Stimulated activated memory B cell treated with anti-CD40 and anti-IgM and Interleukin-4, amounts not matched to agents 10 μg/mL and 1 μg/mL and 100 μg/mL, for 72 hours (primary cell): Measurements from ENCODE around the gene CEP70.
"Not testable (repeated sequence)": the region's sequence is repeated elsewhere in the genome, so short reads cannot be mapped to it uniquely, and the experiment has no call there.

Experiments used
- ATAC-seq: fragments of 150-1000 bp; cut with Tn5 transposase; 2 replicates; pipeline ENCODE4 v1.10.0; 2021
- H3K27ac Mint-ChIP-seq: one replicate; pipeline ENCODE4 v1.8.0; 2022; ENCODE audit warnings: mild to moderate bottlenecking, mixed read lengths
- H3K27me3 Mint-ChIP-seq: one replicate; pipeline ENCODE4 v1.8.0; 2022; ENCODE audit warnings: mixed read lengths
- H3K36me3 Mint-ChIP-seq: one replicate; pipeline ENCODE4 v1.8.0; 2022; ENCODE audit warnings: mixed read lengths
- H3K4me1 Mint-ChIP-seq: one replicate; pipeline ENCODE4 v1.8.0; 2022; ENCODE audit warnings: mixed read lengths
- H3K4me3 Mint-ChIP-seq: one replicate; pipeline ENCODE4 v1.8.0; 2022; ENCODE audit warnings: mild to moderate bottlenecking, moderate library complexity, mixed read lengths
- H3K9me3 Mint-ChIP-seq: one replicate; pipeline ENCODE4 v1.8.0; 2022; ENCODE audit warnings: mixed read lengths

The CEP70 gene

DNA sequence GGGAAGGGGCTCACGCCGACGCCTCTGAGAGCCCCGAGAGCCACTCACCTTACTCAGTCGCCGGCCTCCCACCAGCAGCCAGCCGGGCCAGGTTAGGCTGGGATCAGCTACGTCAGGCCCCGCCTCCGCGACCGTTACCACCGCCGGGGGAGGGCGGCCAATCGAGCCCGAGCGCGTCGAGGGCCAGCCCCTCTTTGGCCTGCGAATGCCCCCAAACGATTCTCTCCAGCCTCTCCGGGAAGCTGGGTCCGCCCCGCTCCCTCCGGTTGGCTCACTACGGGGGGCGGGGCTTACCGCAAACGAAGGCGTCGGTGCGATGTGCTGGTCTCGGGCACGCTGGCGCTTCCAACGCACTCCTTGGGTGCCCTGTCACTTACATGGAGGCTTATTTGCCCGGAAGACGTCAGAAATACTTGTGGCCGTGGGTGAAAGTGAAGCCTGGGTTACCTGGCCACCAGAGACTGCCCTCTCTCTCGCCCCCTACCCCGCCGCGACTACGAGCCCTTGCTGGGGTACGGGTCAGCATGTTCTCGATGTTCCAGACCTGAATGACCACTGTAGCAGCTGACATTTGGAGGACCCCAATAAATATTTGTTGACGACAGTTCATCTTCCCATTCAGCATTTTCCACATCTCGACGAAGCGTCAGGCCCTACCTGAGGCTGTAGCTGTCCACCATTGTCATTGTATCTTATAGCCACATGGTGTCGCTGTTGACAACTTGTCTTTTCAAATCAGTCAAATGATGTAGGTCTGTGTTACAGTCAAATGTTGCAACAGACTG lies at the start of gene CEP70:
Gene CEP70, minus strand, starts transcription at position 111 of the 785 bp plus-strand sequence. CDS start 21,333 bp downstream, outside the sequence.
- H3K4me1 Mint-ChIP-seq = peaks cover 14% of the 10 kb centered on the region
- H3K4me3 Mint-ChIP-seq = peak within 1 kb of the TSS; percentile 99
- H3K36me3 Mint-ChIP-seq = no peaks in the 10 kb centered on the region
- no peaks in the 10 kb centered on the region for H3K9me3 Mint-ChIP-seq
- ATAC-seq = peak; percentile 97
- no peaks in the 10 kb centered on the region for H3K27me3 Mint-ChIP-seq
- H3K27ac Mint-ChIP-seq = peak within 1 kb of the TSS; percentile 92

DNA sequence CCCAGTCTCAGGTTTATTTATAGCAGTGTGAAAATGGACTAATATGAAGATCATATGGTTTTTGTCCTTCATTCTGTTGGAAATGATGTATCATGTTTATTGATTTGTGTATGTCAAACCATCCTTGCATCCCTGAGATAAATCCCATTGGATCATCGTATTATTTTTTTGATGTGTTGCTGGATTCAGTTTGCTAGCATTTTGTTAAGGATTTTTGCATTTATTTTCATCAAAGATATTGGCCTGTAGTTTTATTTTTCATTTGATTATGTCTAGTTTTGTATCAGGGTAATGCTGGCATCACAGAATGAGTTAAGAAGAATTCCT lies 48.8 kb upstream of the CEP70 start:
- Mint-ChIP-seq H3K27me3 (no peaks in the 10 kb centered on the region), H3K9me3 (peaks cover 48% of the 10 kb centered on the region), H3K27ac (no peak overlapping the region), H3K4me3 (no peak overlapping the region), H3K4me1 (no peaks in the 10 kb centered on the region), H3K36me3 (peaks cover 29% of the 10 kb centered on the region)
- no peak for ATAC-seq

DNA sequence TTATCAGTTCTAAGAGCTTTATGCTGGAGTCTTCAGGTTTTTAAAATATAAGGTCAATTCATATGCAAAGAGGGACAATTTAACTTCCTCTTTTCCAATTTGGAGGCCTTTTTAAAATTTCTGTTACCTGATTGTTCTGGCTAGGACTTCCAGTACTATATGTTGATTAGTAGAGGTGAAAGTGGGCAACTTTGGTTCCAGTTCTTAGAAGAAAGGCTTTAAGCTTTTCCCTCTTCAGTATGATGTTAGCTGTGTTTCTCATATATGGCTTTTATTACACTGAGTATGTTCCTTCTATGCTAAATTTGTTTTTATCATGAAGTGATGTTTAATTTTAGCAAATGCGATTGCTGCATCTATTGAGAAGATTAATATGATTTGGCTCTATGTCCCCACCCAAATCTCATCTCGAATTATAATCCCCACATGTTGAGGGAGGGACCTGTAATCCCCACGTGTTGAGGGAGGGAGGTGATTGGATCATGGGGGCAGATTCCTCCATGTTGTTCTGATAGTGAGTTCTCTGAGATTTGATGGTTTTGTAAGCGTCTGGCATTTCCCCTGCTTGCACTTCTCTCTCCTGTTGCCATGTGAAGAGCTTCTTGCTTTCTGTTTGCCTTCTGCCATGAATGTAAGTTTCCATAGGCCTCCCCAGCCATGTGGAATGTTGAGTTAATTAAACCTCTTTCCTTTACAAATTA lies 48.3 kb upstream of the CEP70 start:
- no peaks in the 10 kb centered on the region for H3K27me3 Mint-ChIP-seq
- peaks cover 30% of the 10 kb centered on the region for H3K36me3 Mint-ChIP-seq
- peaks cover 49% of the 10 kb centered on the region for H3K9me3 Mint-ChIP-seq
- H3K4me1 Mint-ChIP-seq = no peaks in the 10 kb centered on the region
- no peak overlapping the region for H3K4me3 Mint-ChIP-seq
- H3K27ac Mint-ChIP-seq = no peak overlapping the region
- no peak for ATAC-seq

- Mint-ChIP-seq H3K27ac (no peak overlapping the region), H3K4me1 (no peaks in the 10 kb centered on the region), H3K9me3 (peaks cover 43% of the 10 kb centered on the region), H3K4me3 (no peak overlapping the region), H3K27me3 (no peaks in the 10 kb centered on the region), H3K36me3 (peaks cover 22% of the 10 kb centered on the region)
- no peak for ATAC-seq
Measured at GRCh38 chr3:138640537-138640936, 46.5 kb upstream of the CEP70 start.

DNA sequence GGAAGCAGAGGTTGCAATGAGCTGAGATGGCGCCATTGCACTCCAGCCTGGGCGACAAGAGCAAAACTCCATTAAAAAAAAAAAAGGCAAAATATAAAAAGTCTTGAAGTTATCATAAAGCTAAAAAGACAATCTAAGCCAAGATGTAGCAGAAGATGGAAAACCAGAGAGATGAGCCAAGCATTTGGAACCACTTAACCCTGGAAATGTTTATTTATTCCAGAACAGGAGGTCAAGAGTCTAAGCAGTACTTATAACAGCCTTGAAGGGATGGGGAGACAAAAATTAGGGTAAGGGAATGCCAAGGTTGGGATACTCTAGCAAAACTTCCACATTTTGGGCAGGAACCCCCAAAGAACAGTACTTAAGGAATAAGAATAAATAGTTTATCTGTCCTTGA lies 44.6 kb upstream of the CEP70 start:
- no peak overlapping the region for H3K4me3 Mint-ChIP-seq
- peaks cover 19% of the 10 kb centered on the region for H3K36me3 Mint-ChIP-seq
- no peak overlapping the region for H3K27ac Mint-ChIP-seq
- peaks cover 29% of the 10 kb centered on the region for H3K9me3 Mint-ChIP-seq
- no peak for ATAC-seq
- H3K27me3 Mint-ChIP-seq = no peaks in the 10 kb centered on the region
- no peaks in the 10 kb centered on the region for H3K4me1 Mint-ChIP-seq

DNA sequence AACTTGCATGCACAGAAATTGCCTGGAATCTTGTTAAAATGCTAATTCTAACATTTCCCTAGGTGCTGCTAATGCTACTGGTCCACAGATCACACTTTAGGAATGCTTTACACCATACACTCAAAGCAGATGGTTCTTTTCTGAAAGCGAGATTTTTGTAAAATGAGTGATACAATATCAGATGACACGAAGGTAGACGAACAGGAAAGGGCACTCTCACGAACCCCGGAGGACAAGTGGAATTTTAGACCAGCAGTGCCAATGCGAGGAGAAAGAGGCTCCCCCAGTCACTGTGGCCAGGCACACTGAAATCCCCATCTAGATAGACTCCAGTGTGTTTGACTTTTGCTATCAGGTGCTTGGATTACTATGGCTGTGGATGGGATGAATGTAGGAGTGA lies 35.5 kb upstream of the CEP70 start:
- Mint-ChIP-seq H3K4me3 (no peak overlapping the region), H3K4me1 (no peaks in the 10 kb centered on the region), H3K9me3 (no peaks in the 10 kb centered on the region), H3K36me3 (peaks cover 55% of the 10 kb centered on the region), H3K27ac (no peak overlapping the region), H3K27me3 (no peaks in the 10 kb centered on the region)
- ATAC-seq = no peak

- H3K27ac Mint-ChIP-seq = no peak overlapping the region
- H3K4me1 Mint-ChIP-seq = no peaks in the 10 kb centered on the region
- H3K9me3 Mint-ChIP-seq = no peaks in the 10 kb centered on the region
- H3K4me3 Mint-ChIP-seq = no peak overlapping the region
- no peaks in the 10 kb centered on the region for H3K27me3 Mint-ChIP-seq
- H3K36me3 Mint-ChIP-seq = peaks cover 69% of the 10 kb centered on the region
- ATAC-seq = no peak
Measured at GRCh38 chr3:138625707-138626365, 31.8 kb upstream of the CEP70 start.

DNA sequence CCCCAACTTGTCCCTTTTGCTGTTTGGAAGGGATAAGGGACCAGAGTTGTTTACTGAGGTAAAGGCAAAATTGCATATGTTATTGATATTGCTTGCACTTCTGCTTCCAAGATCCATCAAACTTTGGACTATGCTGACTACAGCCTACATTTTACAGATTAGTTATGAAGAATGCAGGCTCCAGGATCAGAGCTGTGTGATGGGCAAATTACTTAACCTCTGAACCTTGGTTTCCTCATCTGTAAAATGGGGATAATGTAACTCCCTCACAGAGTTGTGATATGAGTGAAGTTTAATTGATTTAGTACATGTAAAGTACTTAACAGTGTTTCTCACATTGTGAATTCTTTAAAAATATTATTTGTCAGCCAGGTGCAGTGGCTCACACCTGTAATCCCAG lies 30.5 kb upstream of the CEP70 start:
- no peak overlapping the region for H3K4me3 Mint-ChIP-seq
- H3K36me3 Mint-ChIP-seq = peaks cover 62% of the 10 kb centered on the region
- ATAC-seq = no peak
- no peaks in the 10 kb centered on the region for H3K9me3 Mint-ChIP-seq
- H3K27me3 Mint-ChIP-seq = no peaks in the 10 kb centered on the region
- H3K4me1 Mint-ChIP-seq = no peaks in the 10 kb centered on the region
- no peak overlapping the region for H3K27ac Mint-ChIP-seq

- peaks cover 7% of the 10 kb centered on the region for H3K4me1 Mint-ChIP-seq
- no peak for ATAC-seq
- no peaks in the 10 kb centered on the region for H3K27me3 Mint-ChIP-seq
- H3K4me3 Mint-ChIP-seq = no peak overlapping the region
- H3K36me3 Mint-ChIP-seq = peaks cover 37% of the 10 kb centered on the region
- H3K27ac Mint-ChIP-seq = no peak overlapping the region
- H3K9me3 Mint-ChIP-seq = no peaks in the 10 kb centered on the region
Measured at GRCh38 chr3:138620431-138620830, 26.4 kb upstream of the CEP70 start.

DNA sequence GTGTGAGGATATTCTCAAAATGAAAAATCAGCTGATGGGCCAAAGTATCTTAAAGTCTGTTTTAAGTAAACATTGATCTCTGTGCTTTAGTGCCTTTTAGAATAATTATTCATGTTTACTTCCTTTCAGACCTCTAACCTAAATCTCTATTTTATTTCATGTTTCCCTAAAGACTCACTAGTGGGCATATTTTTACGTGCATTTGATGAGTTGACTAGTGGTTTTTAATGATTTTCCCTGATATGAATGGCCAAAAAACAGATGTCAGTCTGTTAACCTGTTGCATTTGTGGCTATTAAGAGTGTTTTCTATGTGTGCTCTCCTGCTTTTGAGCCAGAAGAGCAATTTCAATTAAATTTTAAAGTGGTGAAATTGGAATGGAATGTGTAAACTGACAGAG lies 21.4 kb upstream of the CEP70 start:
- H3K36me3 Mint-ChIP-seq = peaks cover 6% of the 10 kb centered on the region
- H3K4me1 Mint-ChIP-seq = peaks cover 8% of the 10 kb centered on the region
- H3K9me3 Mint-ChIP-seq = no peaks in the 10 kb centered on the region
- ATAC-seq = no peak
- H3K4me3 Mint-ChIP-seq = no peak overlapping the region
- H3K27ac Mint-ChIP-seq = no peak overlapping the region
- H3K27me3 Mint-ChIP-seq = no peaks in the 10 kb centered on the region

- peaks cover 6% of the 10 kb centered on the region for H3K36me3 Mint-ChIP-seq
- H3K9me3 Mint-ChIP-seq = no peaks in the 10 kb centered on the region
- ATAC-seq = no peak
- peak overlapping the region; percentile 89 for H3K27ac Mint-ChIP-seq
- no peaks in the 10 kb centered on the region for H3K27me3 Mint-ChIP-seq
- H3K4me1 Mint-ChIP-seq = peaks cover 18% of the 10 kb centered on the region
- peak overlapping the region; percentile 87 for H3K4me3 Mint-ChIP-seq
Measured at GRCh38 chr3:138609898-138610266, 15.8 kb upstream of the CEP70 start.

GRCh38 chr3:138608322-138609135 lies 14.5 kb upstream of the CEP70 start, which contains the start of gene FAIM:
TSS of gene FAIM (plus strand) at chr3:138608771. CDS start at chr3:138619727, 10,956 bp downstream.
- peak; percentile 87 for ATAC-seq
- H3K4me1 Mint-ChIP-seq = peaks cover 18% of the 10 kb centered on the region
- peaks cover 14% of the 10 kb centered on the region for H3K36me3 Mint-ChIP-seq
- H3K9me3 Mint-ChIP-seq = no peaks in the 10 kb centered on the region
- peak within 1 kb of the TSS; percentile 87 for H3K4me3 Mint-ChIP-seq
- H3K27me3 Mint-ChIP-seq = no peaks in the 10 kb centered on the region
- H3K27ac Mint-ChIP-seq = peak within 1 kb of the TSS; percentile 89

DNA sequence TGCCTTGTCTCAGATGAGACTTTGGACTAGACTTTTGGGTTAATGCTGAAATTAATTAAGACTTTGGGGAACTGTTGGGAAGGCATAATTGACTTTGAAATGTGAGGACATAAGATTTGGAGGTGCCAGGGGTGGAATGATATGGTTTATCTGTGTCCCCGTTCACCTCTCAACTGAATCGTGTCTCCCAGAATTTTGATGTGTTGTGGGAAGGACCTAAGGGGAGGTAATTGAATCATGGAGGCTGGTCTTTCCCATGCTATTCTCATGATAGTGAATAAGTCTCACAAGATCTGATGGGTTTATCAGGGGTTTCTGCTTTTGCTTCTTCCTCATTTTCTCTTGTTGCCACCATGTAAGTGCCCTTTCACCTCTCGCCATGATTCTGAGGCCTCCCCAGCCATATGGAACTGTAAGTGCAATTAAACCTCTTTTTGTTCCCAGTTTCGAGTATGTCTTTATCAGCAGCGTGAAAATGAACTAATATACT lies 10.1 kb upstream of the CEP70 start:
- not testable (repeated sequence) for H3K4me3 Mint-ChIP-seq, ATAC-seq, H3K27ac Mint-ChIP-seq, H3K4me1 Mint-ChIP-seq, H3K27me3 Mint-ChIP-seq, H3K9me3 Mint-ChIP-seq
- peaks cover 28% of the 10 kb centered on the region for H3K36me3 Mint-ChIP-seq

- not testable (repeated sequence) for ATAC-seq, H3K9me3 Mint-ChIP-seq, H3K27ac Mint-ChIP-seq
Measured at GRCh38 chr3:138601661-138602060, 7.6 kb upstream of the CEP70 start.

More at GRCh38 chr3:138601661-138602060, 7.6 kb upstream of the CEP70 start:
- H3K27me3 Mint-ChIP-seq, H3K4me1 Mint-ChIP-seq, H3K4me3 Mint-ChIP-seq: not testable (repeated sequence)
- H3K36me3 Mint-ChIP-seq = peaks cover 28% of the 10 kb centered on the region
